HL-60 (cell line): ENCODE measurements around the gene C17orf78.
"Not testable (repeated sequence)": the region's sequence is repeated elsewhere in the genome, so short reads cannot be mapped to it uniquely, and the experiment has no call there.

ENCODE experiments used
- DNase-seq, 2 experiments: peaks; one replicate each; pipeline ENCODE4 v3.0.0-alpha.2; 2010 to 2020; ENCODE audit warnings: low read depth in 1 of 2, low spot score in 1 of 2
- H3K27ac ChIP-seq: fragments of 250-450 bp; sonication (Bioruptor Pico); replicated peaks from 2 replicates; pipeline ENCODE4 v1.5.1; 2020; ENCODE audit warnings: mild to moderate bottlenecking, moderate library complexity
- H3K27me3 ChIP-seq: fragments of 250-450 bp; sonication (Bioruptor Pico); 2 replicates; pipeline ENCODE4 v1.5.1; 2021; ENCODE audit warnings: mild to moderate bottlenecking, moderate library complexity; ENCODE audit not compliant: insufficient read depth, poor library complexity, severe bottlenecking
- H3K4me3 ChIP-seq: replicated peaks from 2 replicates; pipeline ENCODE4 v1.5.1; 2011; ENCODE audit warnings: mild to moderate bottlenecking, control low read depth, low read length; ENCODE audit not compliant: insufficient read depth
- GABPA ChIP-seq: IDR thresholded peaks from 2 replicates; pipeline ENCODE4 v1.6.1; 2012; ENCODE audit warnings: low read depth
- POLR2AphosphoS5 ChIP-seq: IDR thresholded peaks from 2 replicates; pipeline ENCODE4 v1.6.1; 2012; ENCODE audit warnings: low read depth
- SPI1 ChIP-seq: IDR thresholded peaks from 2 replicates; pipeline ENCODE4 v1.6.1; 2012; ENCODE audit warnings: low read depth, mild to moderate bottlenecking, borderline replicate concordance
- TF ChIP-seq, protein P1 (sequence below): IDR thresholded peaks from one replicate; pipeline ENCODE4 v1.5.1; 2011; ENCODE audit warnings: low read length, control low read depth, inconsistent platforms; ENCODE audit not compliant: insufficient read depth
- TF ChIP-seq, protein P2 (sequence below): IDR thresholded peaks from 2 replicates; pipeline ENCODE4 v1.6.1; 2012; ENCODE audit warnings: low read depth; ENCODE audit not compliant: insufficient replicate concordance

The C17orf78 gene

DNA sequence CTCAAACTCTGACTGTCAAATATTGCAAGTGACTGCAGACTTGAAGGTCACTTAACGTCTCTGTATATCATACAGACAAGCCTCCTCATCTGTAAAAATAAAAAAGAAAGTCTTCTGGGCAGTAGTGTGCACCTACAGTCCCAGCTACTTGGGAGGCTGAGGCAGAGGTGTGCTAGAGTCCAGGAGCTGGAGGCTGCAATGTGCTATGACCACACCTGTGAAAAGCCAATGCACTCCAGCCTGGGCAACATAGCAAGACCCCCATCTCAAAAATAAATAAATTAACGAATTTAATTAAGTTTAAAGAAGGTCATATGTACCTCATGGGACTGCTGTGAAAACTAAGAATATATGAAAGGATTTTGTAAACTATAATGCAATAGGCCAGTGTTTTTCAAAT lies 35.0 kb upstream of the C17orf78 start:
- no peak overlapping the region for H3K27ac ChIP-seq
- TF ChIP-seq, protein P1, sequence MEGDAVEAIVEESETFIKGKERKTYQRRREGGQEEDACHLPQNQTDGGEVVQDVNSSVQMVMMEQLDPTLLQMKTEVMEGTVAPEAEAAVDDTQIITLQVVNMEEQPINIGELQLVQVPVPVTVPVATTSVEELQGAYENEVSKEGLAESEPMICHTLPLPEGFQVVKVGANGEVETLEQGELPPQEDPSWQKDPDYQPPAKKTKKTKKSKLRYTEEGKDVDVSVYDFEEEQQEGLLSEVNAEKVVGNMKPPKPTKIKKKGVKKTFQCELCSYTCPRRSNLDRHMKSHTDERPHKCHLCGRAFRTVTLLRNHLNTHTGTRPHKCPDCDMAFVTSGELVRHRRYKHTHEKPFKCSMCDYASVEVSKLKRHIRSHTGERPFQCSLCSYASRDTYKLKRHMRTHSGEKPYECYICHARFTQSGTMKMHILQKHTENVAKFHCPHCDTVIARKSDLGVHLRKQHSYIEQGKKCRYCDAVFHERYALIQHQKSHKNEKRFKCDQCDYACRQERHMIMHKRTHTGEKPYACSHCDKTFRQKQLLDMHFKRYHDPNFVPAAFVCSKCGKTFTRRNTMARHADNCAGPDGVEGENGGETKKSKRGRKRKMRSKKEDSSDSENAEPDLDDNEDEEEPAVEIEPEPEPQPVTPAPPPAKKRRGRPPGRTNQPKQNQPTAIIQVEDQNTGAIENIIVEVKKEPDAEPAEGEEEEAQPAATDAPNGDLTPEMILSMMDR, result no peak

DNA sequence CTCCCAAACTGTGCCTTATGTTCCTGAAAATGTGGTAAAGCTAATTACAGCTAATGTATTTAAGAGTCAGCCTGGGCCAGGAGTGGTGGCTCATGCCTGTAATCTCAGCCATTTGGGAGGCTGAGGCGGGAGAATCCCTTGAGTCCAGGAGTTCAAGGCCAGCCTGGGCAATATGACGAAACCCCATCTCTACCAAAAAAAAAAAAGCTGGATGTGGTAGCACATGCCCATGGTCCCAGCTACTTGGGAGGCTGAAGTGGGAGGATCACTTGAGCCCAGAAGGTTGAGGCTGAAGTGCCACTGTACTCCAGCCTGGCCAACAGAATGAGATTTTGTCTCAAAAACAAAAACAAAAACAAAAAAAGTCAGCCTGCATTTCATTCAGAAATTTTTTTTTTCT lies 33.2 kb upstream of the C17orf78 start:
- TF ChIP-seq POLR2AphosphoS5 (no peak), GABPA (no peak), SPI1 (no peak)
- TF ChIP-seq, protein P1, result no peak
- TF ChIP-seq, protein P2, sequence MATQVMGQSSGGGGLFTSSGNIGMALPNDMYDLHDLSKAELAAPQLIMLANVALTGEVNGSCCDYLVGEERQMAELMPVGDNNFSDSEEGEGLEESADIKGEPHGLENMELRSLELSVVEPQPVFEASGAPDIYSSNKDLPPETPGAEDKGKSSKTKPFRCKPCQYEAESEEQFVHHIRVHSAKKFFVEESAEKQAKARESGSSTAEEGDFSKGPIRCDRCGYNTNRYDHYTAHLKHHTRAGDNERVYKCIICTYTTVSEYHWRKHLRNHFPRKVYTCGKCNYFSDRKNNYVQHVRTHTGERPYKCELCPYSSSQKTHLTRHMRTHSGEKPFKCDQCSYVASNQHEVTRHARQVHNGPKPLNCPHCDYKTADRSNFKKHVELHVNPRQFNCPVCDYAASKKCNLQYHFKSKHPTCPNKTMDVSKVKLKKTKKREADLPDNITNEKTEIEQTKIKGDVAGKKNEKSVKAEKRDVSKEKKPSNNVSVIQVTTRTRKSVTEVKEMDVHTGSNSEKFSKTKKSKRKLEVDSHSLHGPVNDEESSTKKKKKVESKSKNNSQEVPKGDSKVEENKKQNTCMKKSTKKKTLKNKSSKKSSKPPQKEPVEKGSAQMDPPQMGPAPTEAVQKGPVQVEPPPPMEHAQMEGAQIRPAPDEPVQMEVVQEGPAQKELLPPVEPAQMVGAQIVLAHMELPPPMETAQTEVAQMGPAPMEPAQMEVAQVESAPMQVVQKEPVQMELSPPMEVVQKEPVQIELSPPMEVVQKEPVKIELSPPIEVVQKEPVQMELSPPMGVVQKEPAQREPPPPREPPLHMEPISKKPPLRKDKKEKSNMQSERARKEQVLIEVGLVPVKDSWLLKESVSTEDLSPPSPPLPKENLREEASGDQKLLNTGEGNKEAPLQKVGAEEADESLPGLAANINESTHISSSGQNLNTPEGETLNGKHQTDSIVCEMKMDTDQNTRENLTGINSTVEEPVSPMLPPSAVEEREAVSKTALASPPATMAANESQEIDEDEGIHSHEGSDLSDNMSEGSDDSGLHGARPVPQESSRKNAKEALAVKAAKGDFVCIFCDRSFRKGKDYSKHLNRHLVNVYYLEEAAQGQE, result no peak
- H3K27me3 ChIP-seq, result no peaks in the 10 kb centered on the region
- DNase-seq, result no peak
- no peak overlapping the region for H3K27ac ChIP-seq
- no peak overlapping the region for H3K4me3 ChIP-seq

More for the DNA sequence above, 35.0 kb upstream of the C17orf78 start:
- DNase-seq, result no peak
- Histone ChIP-seq H3K27me3 (no peaks in the 10 kb centered on the region), H3K4me3 (no peak overlapping the region)

DNA sequence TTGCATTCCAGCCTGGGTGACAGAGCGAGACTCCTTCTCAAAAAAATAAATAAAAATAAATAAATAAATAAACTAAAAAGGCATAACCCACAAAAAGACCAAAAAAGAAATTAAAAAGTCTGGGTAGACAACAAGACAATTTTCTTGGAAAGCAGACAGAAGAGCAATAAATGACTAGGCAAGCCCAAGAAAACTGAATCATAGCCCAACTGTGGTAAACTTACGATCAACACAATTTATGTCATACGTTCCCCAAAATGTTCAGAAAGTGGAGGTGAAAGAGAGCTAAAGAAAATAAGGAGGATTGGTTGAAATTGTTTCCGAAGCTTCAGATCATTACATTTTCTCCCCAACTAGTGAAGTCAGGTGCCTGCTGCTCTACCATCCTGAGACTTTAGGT lies 31.3 kb upstream of the C17orf78 start:
- no peak for DNase-seq
- no peak overlapping the region for H3K27ac ChIP-seq
- H3K4me3 ChIP-seq, result no peak overlapping the region
- no peak for TF ChIP-seq GABPA
- H3K27me3 ChIP-seq, result no peaks in the 10 kb centered on the region

DNA sequence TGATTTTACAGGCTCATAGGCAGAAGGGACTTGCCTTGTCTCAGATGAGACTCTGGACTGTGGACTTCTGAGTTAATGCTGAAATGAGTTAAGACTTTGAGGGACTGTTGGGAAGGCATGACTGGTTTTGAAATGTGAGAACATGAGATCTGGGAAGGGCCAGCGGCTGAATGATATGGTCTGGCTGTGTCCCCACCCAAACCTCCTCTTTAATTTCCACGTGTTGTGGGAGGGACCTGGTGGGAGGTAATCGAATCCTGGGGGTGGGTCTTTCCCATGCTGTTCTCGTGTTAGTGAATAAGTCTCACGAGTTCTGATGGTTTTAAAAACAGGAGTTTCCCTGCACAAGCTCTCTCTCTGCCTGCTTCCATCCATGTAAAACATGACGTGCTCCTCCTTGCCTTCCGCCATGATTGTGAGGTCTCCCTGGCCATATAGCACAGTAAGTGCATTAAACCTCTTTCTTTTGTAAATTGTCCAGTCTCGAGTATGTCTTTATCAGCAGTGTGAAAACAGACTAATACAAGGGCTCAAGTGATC lies 28.9 kb upstream of the C17orf78 start:
- not testable (repeated sequence) for H3K4me3 ChIP-seq, H3K27me3 ChIP-seq, DNase-seq, H3K27ac ChIP-seq

DNA sequence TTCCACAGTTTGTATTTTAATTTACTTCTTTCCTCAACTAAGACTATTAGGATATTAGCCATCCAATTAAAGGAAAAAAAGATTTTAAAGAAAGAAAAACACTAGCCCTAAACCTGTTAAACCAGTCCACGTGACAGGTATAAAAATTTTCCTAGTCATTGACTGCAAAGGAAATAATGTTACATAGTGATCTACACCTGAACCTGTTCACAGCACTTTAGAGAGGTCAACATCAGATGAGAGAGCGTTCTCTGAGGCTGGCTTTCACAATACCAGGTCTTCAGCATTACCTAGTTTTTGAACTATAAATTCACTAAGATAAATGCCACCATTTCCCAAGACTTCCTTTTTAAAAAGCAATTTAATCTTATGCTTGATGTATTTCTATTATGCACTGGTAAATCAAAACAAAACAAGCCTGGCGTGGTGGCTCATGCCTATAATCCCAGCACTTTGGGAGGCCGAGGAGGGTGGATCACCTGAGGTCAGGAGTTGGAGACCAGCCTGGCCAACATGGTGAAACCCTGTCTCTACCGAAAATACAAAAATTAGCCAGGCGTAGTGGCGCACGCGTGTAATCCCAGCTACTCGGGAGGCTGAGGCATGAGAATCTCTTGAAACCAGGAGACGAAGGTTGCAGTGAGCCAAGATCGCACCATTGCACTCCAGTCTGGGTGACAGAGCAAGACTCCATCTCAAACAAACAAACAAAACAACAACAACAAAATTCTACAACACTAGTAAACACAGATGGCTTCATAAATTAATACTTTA lies 18.8 kb upstream of the C17orf78 start:
- not testable (repeated sequence) for DNase-seq, H3K27me3 ChIP-seq, H3K27ac ChIP-seq
- H3K4me3 ChIP-seq, result peak overlapping the region; percentile 97; the same call in 1 of the 2 replicates

DNA sequence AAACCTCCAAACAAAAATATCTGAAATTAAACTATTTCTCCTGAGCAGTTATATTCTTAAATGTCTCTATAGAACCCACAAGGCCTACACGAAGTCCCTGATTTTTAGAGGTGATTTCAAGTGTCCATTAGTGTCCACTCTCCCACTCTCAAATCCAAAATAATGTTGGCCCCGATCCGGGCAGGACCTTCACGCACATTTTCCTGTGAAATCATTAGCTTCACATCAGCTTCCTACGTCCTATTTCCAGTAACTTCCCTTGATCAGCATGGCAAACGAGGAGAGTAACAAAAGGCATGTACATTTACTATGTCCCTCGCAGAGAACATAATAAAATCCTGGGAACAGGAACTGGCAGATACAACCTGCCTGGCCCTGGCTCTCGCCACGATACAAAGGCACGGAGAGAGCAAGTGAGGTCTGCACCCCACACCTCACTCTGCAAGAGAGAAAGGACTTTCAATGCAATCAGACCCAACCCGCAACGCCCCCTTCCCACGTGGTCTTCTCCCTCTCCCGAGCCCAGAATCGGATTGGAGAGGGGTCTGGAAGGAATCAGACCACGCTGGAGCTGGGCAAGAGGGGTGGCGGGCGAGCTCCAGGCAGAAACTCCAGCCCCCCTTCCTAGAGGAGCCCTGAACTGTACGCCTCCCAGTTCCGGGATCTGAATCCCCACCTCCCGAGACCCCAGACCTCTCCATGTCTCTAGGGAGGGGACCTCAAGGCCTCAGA lies 17.5 kb upstream of the C17orf78 start:
- Histone ChIP-seq H3K4me3 (peak overlapping the region; percentile 97), H3K27ac (peak overlapping the region; percentile 70), H3K27me3 (no peaks in the 10 kb centered on the region)
- 0 out of 2 replicates have a peak, but pooled peaks have one; percentile 41 for TF ChIP-seq POLR2AphosphoS5
- TF ChIP-seq SPI1, result peak; percentile 31; the same call in 1 of the 2 replicates
- TF ChIP-seq, protein P2, result no peak
- no peak for TF ChIP-seq GABPA
- DNase-seq, result peak in 1 of 2 experiments; percentile 51
